HPDE6-E6E7 (cell line): ENCODE results near the gene TBX1.

Source experiments
- DNase-seq: peaks from one replicate; pipeline ENCODE4 v3.0.0; 2011; ENCODE audit warnings: missing footprints; ENCODE audit errors: extremely low spot score

Gene TBX1

GRCh38 chr22:19760058-19760950, at the start of gene TBX1:
TSS of gene TBX1 (plus strand) at chr22:19760778. CDS start at chr22:19760844, 66 bp downstream.
- no peak for DNase-seq

GRCh38 chr22:19713245-19713644, 47.3 kb upstream of the TBX1 start:
- DNase-seq: no peak

- no peak for DNase-seq
Observed at GRCh38 chr22:19713650-19714311, 46.8 kb upstream of the TBX1 start.

GRCh38 chr22:19714312-19715187, 46.0 kb upstream of the TBX1 start, which contains the start of gene SEPTIN5:
TSS of gene SEPTIN5 (plus strand) at chr22:19714503. CDS start at chr22:19714589, 86 bp downstream.
- no peak for DNase-seq

- DNase-seq: no peak
Observed at GRCh38 chr22:19715188-19715930, 45.2 kb upstream of the TBX1 start.

GRCh38 chr22:19716041-19716828, 44.3 kb upstream of the TBX1 start:
- DNase-seq: no peak

GRCh38 chr22:19716829-19717105, 43.8 kb upstream of the TBX1 start:
- DNase-seq: no peak

- DNase-seq: no peak
Observed at GRCh38 chr22:19717181-19717580, 43.4 kb upstream of the TBX1 start.

GRCh38 chr22:19717691-19718455, 42.7 kb upstream of the TBX1 start:
- peak; percentile 63 for DNase-seq

GRCh38 chr22:19718456-19719049, 42.0 kb upstream of the TBX1 start:
- no peak for DNase-seq

GRCh38 chr22:19719050-19719482, 41.5 kb upstream of the TBX1 start:
- DNase-seq: no peak

- DNase-seq: no peak
Observed at GRCh38 chr22:19719488-19720021, 41.0 kb upstream of the TBX1 start.

- no peak for DNase-seq
Observed at GRCh38 chr22:19720150-19720827, 40.3 kb upstream of the TBX1 start.

GRCh38 chr22:19720999-19721329, 39.6 kb upstream of the TBX1 start:
- no peak for DNase-seq

GRCh38 chr22:19721330-19722177, 39.0 kb upstream of the TBX1 start:
- DNase-seq: no peak

- no peak for DNase-seq
Observed at GRCh38 chr22:19722178-19722981, 38.2 kb upstream of the TBX1 start.

GRCh38 chr22:19722982-19723231, 37.7 kb upstream of the TBX1 start:
- no peak for DNase-seq
